ENCODE results near the gene TRMT6. TPM values are rescaled to one million over a fixed set of nuclear protein-coding genes. Genes with fewer than 3 reads are reported as not detected.

TRMT6 gene
- total RNA-seq, 4 donors from 2014 or later = 9.2 to 13.4 (median 9.7) TPM

GRCh38 chr20:5919626-5920544 lies 30.4 kb downstream of the TRMT6 start:
- no peaks in the 10 kb centered on the region for H3K9me3 ChIP-seq

GRCh38 chr20:5918856-5919625 lies 31.3 kb downstream of the TRMT6 start:
- TF ChIP-seq CTCF (IDR thresholded peaks at IDR 0.05) (no peak), EP300 (IDR thresholded peaks at IDR 0.05) (no peak), POLR2A (IDR thresholded peaks at IDR 0.05; ENCODE audit: low read depth) (no peak), POLR2AphosphoS5 (IDR thresholded peaks at IDR 0.05) (no peak)
- DNase-seq (ENCODE audit: extremely low spot score) = no peak
- intact Hi-C loops (cut with DNase I) = no loop called here
- Histone ChIP-seq H3K27me3 (peaks cover 0 to 14% (median 0%) of the 10 kb centered on the region in 4 donors), H3K9me3 (no peaks in the 10 kb centered on the region), H3K27ac (replicated peaks in 1 of 4) (no peak overlapping the region), H3K4me3 (no peak overlapping the region), H3K4me1 (no peaks in the 10 kb centered on the region), H3K36me3 (no peaks in the 10 kb centered on the region)
- WGBS = 51% methylated on average over 3 of the region's 3 CpGs

More at GRCh38 chr20:5919626-5920544, 30.4 kb downstream of the TRMT6 start:
- Histone ChIP-seq H3K36me3 (no peaks in the 10 kb centered on the region), H3K27ac (replicated peaks in 1 of 4) (no peak overlapping the region), H3K4me1 (no peaks in the 10 kb centered on the region), H3K4me3 (no peak overlapping the region), H3K27me3 (peaks cover 0 to 14% (median 0%) of the 10 kb centered on the region in 4 donors)
- no peak for TF ChIP-seq POLR2AphosphoS5 (IDR thresholded peaks at IDR 0.05)
- no peak for TF ChIP-seq POLR2A (IDR thresholded peaks at IDR 0.05; ENCODE audit: low read depth)
- no peak for TF ChIP-seq EP300 (IDR thresholded peaks at IDR 0.05)
- no peak for TF ChIP-seq CTCF (IDR thresholded peaks at IDR 0.05)
- peak; percentile 53 for DNase-seq (ENCODE audit: extremely low spot score)
- WGBS = 66% methylated on average over 8 of the region's 8 CpGs
- intact Hi-C loops (cut with DNase I) = no loop called here

DNA sequence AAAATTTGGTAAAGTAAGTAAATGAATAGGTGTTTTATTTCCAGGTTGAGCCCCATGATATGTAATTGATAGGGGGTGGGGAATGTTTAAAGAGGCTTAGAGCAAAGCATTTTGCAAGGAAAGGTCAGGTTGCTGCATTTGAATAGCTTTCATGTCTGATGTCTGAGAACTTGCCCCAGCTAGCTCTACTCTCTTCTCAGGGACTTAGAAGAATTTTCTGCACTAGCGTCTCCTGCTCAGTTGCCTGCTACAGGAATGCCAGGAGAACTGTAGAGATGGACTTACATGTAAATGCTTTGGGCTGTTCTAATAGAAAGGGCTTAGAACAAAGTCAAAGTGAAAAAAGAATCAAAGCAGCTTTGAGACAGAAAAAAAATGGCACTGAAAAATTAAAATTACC lies 35.5 kb downstream of the TRMT6 start:
- WGBS = 7% methylated on average over 1 of the region's 1 CpG
- Histone ChIP-seq H3K9me3 (no peaks in the 10 kb centered on the region), H3K27me3 (peaks cover 0 to 39% (median 5%) of the 10 kb centered on the region in 4 donors), H3K36me3 (no peaks in the 10 kb centered on the region), H3K27ac (replicated peaks in 1 of 4) (no peak overlapping the region), H3K4me3 (no peak overlapping the region), H3K4me1 (peaks cover 9 to 11% (median 10%) of the 10 kb centered on the region in 4 donors)
- intact Hi-C loops (cut with DNase I) = no loop called here
- TF ChIP-seq EP300 (IDR thresholded peaks at IDR 0.05) = no peak
- TF ChIP-seq POLR2AphosphoS5 (IDR thresholded peaks at IDR 0.05) = no peak
- TF ChIP-seq CTCF (IDR thresholded peaks at IDR 0.05) = no peak
- TF ChIP-seq POLR2A (IDR thresholded peaks at IDR 0.05; ENCODE audit: low read depth) = no peak
- no peak for DNase-seq (ENCODE audit: extremely low spot score)

DNA sequence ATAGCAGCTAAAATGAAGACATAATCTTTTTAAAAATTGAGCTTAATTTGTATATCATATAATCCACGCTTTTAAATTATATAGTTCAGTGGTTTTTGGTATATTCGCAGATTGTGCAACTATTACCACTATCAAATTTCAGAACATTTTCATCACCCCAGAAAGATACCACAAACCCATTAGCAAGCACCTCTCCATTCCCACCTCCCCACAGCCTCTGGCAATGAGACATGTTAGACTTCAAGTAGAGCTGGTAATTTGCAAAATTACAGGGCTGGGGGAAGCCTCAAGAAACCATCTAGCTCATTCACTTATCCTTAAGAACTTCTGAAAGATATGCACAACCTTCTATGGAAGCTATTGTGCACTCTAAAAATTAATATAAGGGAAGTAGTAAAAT lies 37.2 kb downstream of the TRMT6 start:
- intact Hi-C loops (cut with DNase I) = no loop called here
- TF ChIP-seq POLR2AphosphoS5 (IDR thresholded peaks at IDR 0.05) (no peak), EP300 (IDR thresholded peaks at IDR 0.05) (no peak), POLR2A (IDR thresholded peaks at IDR 0.05; ENCODE audit: low read depth) (no peak), CTCF (IDR thresholded peaks at IDR 0.05) (no peak)
- Histone ChIP-seq H3K27ac (replicated peaks in 1 of 4) (no peak overlapping the region), H3K4me3 (no peak overlapping the region), H3K36me3 (no peaks in the 10 kb centered on the region), H3K9me3 (no peaks in the 10 kb centered on the region), H3K27me3 (peaks cover 0 to 55% (median 5%) of the 10 kb centered on the region in 4 donors), H3K4me1 (peaks cover 9 to 11% (median 10%) of the 10 kb centered on the region in 4 donors)
- WGBS = 91% methylated on average over 2 of the region's 2 CpGs
- no peak for DNase-seq (ENCODE audit: extremely low spot score)
